ENCODE results near the gene FASTK.

FASTK gene

DNA sequence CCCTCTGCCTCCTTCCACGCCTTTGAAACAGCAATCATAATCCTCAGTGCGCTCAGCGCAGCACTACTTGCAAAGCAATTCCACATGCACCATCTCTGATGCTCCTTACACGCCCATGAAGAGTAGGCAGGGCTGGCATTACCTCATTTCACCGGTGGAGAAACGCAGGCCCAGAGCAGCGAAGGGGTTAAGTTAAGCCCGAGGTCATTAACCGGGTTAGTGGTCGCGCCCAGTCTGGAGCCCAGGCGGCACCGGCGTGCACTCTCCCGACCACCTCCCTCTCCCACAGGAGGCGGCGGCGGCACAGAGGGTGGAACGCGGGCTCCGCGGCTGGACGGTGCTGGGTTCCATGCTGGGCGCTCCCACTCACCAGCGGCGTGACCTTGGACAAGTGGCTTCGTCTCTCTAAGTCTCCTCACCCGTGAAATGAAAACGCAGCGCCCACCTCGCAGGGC, 515 bp downstream of the FASTK start:
- peak in 1 of 2 experiments; percentile 32 for DNase-seq

DNA sequence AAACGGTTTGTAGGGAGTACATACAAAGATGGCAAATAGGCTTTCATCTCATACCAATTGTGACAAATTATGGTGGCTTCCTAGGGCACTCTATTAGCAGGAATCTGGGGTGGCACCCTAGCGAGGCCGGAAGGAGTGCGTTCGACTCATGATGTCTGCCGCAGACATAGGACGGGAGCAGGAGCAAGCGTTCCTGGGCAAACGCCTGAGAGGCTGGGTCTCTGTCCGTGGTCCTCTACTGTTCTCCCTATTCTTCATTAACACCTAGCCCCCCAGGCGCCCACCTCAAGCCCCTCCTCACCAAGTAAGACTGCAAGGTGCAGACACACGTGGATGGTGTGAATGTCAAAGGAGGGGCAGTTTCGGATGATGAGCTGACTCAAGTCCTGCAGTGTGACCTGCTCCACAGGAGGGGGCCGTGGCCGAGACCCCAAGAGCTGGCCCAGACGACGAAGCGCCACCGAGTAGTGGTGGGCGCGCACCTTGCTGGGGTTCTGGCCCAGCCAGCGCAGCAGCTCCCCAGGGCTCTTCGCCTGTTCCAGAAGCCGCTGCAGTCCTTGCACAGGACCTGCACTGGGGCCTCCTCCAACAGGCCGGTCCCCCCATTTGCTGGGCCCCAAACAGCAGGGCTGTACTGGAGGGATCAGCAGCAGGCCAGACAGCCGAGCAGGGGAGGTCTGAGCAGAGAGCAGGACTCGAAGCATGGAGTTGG, 1.3 kb downstream of the FASTK start:
- DNase-seq, result no peak

DNA sequence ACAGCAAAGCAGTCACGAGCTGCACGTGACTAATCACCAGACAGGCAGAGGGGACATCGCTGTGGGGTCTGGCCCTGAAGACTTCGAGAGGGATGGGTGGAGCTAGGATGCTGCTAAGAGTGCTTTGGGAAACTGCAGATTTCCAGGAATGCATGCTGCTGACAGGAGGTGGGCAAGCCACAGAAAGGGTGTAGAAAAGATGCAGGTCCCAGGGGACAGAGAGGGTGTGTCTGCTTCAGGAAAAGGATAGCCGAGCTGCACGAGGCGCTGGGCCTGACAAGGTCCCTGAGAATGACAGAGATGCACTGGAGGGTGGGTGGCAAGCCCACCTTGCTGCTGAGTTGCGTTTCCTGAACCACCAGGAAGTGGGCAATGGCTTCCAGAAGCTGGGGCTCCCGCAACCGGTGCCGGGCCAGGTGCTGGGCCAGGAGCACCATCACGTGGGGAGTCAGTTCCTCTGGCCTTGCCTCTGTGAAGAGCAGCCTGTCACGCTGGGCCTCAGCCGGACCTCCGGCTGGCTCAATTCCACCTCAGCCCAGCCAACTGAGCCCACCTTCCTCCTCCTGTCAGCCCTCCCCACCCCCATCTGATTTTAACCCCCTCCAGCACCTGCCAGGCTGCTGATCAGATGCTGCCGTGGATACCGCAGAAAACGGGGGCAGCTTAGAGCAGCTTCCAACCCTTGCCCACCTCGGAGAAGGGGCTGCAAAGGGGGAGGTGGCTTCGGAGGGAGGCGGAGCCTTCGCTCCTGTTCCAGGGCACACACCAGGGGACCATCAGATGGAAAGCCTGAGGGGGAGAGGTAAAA, 2.2 kb downstream of the FASTK start:
- no peak for DNase-seq

GRCh38 chr7:151077705-151078232, 2.8 kb downstream of the FASTK start:
- no peak for DNase-seq

DNA sequence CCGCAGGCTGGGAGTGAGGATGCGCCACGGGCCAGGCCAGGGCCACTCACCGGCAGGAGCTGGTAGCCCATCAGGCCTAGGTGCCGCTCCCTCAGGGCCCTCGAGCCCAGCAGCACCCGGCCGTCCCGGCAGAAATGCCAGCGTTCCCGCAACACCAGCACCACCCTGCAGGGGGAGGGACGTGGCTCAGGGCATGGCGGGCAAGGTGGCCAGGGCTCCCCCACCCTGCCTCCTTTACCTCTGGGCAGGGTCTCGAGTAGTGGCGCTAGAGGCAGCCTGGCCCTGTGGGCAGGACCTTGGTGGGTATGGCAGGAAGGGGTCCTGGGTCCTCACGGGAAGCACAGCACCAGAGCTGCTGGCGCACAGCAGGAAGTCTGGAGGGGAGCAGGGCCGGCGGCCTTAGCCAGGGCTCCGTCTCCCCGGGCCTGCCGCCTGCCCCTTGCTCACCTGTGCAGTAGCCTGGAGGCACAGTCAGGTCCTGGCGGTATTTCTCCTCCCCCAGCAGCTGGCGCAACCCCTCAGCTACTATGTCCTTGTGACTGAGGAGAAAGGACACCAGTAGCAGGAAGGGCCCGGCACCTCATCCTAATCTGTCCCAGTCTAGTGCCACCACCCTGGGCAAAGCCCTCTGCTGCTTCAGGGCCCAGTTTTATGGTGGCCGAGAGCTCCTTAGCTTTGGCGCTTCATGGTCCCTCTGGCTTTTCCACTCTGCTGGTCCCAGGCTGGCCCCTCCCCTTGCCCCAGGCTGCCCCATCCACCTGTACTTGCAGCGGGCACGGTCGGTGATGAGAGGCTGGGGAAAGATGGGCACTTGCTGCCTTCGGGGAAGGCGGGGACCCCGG, 3.5 kb downstream of the FASTK start:
- no peak for DNase-seq

GRCh38 chr7:151075978-151076426, 4.6 kb downstream of the FASTK start:
- DNase-seq, result no peak

DNA sequence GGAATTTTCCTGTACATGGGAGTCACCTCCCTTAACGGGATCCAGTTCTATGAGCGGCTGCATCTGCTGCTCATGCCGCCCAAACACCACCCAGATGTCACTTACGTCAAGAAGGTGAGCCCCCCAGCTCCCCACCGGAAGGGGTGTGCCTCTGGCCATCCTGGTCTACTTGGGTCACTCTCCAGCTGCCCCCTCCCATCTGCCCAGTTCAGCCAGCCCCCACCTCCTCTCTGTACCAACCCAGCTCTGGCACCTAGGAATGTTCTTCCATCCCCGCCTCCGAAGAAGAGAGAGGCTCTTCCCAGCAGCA, 5.0 kb downstream of the FASTK start:
- no peak for DNase-seq

GRCh38 chr7:151074817-151075661, 5.6 kb downstream of the FASTK start:
- DNase-seq, result no peak

- DNase-seq, result no peak
These were observed 6.6 kb downstream of the FASTK start for GRCh38 chr7:151073990-151074389.

- no peak for DNase-seq
These were observed 9.4 kb downstream of the FASTK start for GRCh38 chr7:151071032-151071866.

- DNase-seq, result no peak
These were observed 10.0 kb downstream of the FASTK start for GRCh38 chr7:151070574-151070960.

GRCh38 chr7:151069841-151070573, 10.6 kb downstream of the FASTK start:
- DNase-seq, result no peak

DNA sequence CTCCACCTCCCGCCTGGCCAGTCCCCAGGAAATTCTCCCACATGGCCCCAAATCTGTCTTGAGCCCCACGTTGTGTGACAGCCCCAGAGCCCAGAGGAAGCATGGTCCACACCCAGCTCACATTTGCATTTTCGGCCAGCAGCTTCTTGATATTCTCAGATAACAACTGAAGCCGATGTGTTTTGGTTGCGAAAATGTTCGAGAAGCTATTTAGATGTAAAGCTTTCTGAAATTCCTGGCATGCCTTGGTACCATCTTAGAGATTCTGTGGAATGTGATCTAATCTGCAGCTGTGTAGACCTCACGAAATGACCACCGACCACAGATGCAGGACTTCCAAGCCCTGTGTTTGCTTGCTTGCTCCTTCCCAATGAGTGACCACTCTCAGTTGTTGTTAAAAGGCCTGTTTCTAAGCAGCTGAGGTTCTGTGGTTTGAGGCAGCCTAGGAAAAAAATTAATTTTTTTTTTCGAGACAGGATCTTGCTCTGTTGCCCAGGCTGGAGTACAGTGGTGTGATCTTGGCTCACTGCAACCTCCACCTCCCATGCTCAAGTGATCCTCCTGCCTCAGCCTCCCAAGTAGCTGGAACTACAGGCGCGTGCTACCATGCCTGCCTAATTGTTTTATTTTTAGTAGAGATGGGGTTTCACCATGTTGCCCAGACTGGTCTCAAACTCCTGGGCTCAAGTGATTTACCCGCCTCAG, 12.4 kb downstream of the FASTK start:
- DNase-seq, result no peak

DNA sequence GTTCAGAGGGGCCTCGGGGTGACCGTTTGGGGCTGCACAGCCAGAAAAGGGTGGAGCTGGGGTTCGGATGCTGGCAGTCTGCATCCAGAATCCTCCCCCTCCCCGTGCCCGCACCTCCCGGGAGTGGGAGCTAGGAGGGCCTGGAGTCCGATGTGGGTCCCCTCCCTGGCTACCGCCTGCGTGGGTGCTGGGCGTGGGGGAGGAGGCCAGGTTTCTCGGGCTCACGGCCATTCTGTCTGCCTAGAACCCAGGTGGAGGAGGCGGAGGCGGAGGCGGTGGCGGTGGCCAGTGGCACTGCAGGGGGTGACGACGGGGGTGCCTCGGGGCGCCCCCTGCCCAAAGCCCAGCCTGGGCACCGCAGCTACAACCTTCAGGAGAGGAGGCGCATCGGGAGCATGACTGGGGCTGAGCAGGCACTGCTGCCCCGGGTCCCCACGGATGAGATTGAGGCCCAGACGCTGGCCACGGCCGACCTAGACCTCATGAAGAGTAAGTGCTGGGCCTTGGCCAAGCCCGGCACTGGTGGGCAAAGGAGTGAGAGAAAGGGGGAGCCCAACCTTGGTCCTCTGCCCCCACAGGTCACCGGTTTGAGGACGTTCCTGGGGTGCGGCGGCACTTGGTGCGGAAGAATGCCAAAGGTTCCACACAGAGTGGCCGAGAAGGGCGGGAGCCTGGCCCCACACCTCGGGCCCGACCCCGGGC, 14.2 kb downstream of the FASTK start:
- DNase-seq, result no peak

GRCh38 chr7:151065516-151065915, 15.1 kb downstream of the FASTK start:
- DNase-seq, result no peak

DNA sequence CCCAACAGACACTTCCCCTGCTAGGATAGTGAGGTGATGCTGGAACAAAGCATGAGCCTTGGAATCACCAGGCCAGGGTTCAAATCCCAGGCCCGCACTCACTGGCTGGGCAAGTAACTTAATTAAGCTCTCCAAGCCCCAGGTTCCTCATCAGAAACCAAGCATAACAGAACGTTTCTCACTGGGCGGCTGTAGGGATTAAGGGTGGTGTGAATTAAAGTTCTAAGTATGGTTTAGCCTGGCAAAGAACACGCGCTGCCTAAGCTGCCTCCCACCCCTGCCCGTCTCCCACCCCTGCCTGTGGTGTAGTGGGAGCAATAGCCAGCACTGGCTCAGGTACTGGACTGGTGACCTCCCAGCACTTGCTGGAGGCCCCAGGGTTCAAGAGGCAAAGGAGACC, 15.6 kb downstream of the FASTK start:
- no peak for DNase-seq

DNA sequence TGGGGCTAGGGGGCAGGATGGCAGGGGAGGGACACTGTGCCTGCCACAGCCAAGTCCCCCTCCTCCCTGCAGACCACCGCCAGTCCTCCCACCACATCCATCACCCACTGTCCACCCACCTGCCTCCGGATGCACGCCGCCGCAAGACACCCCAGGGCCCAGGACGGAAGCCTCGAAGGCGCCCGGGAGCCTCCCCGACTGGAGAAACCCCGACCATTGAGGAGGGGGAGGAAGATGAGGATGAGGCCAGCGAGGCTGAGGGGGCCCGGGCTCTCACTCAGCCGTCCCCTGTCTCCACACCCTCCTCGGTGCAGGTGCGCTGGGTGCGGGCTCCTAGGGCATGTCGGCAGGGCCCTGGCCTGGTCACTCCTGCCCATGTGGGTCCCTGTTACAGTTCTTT, 16.2 kb downstream of the FASTK start:
- no peak for DNase-seq

- DNase-seq, result no peak
These were observed 17.4 kb downstream of the FASTK start for GRCh38 chr7:151063212-151063561.

Data from stimulated activated CD4-positive, alpha-beta T cell treated with anti-CD3 and anti-CD28 coated beads, Interleukin-4, amount 100 ng/mL, for 4 hours (primary cell).